Endodermal cell (in vitro differentiated cells): ENCODE results near the gene NFIC. TPM values are rescaled to one million over a fixed set of nuclear protein-coding genes. Genes with fewer than 3 reads are reported as not detected.
A peak's percentile ranks its signal among the peaks of the same experiment; 100 is the strongest.

Experiments
- DNase-seq: peaks from one replicate; pipeline ENCODE4 v3.0.0-alpha.2; 2017
- H3K27ac ChIP-seq: 2 replicates; pipeline ENCODE4 v1.5.1; 2013; ENCODE audit warnings: mild to moderate bottlenecking, low read depth, low read length, moderate library complexity
- H3K27me3 ChIP-seq: 2 replicates; pipeline ENCODE4 v1.6.1; 2013; ENCODE audit warnings: mild to moderate bottlenecking, low read length, moderate library complexity; ENCODE audit not compliant: insufficient read depth, control insufficient read depth, poor library complexity, severe bottlenecking
- H3K36me3 ChIP-seq: 2 replicates; pipeline ENCODE4 v1.7.0; 2013; ENCODE audit warnings: mild to moderate bottlenecking, low read length, moderate library complexity; ENCODE audit not compliant: control insufficient read depth, insufficient read depth
- H3K4me1 ChIP-seq: one replicate; pipeline ENCODE4 v1.7.0; 2013; ENCODE audit warnings: low read length; ENCODE audit not compliant: control insufficient read depth, insufficient read depth
- H3K4me3 ChIP-seq: 2 replicates; pipeline ENCODE4 v1.5.1; 2013; ENCODE audit warnings: mild to moderate bottlenecking, low read length, moderate library complexity
- H3K9ac ChIP-seq: 2 replicates; pipeline ENCODE4 v1.6.1; 2013; ENCODE audit warnings: mild to moderate bottlenecking, low read length, moderate library complexity; ENCODE audit not compliant: poor library complexity, severe bottlenecking; ENCODE audit errors: extremely low read depth
- H3K9me3 ChIP-seq: 2 replicates; pipeline ENCODE4 v1.6.1; 2013; ENCODE audit warnings: mild to moderate bottlenecking, low read length, moderate library complexity; ENCODE audit not compliant: control insufficient read depth
- H3K27ac Mint-ChIP-seq: 2 replicates; pipeline ENCODE4 v1.8.0; 2020; ENCODE audit warnings: mixed read lengths
- H3K27me3 Mint-ChIP-seq: 2 replicates; pipeline ENCODE4 v1.8.0; 2021; ENCODE audit warnings: mild to moderate bottlenecking, mixed read lengths; ENCODE audit not compliant: insufficient read depth
- H3K36me3 Mint-ChIP-seq: 2 replicates; pipeline ENCODE4 v1.8.0; 2020; ENCODE audit warnings: low read depth, mixed read lengths
- H3K4me1 Mint-ChIP-seq: 2 replicates; pipeline ENCODE4 v1.8.0; 2020; ENCODE audit warnings: mixed read lengths
- H3K4me3 Mint-ChIP-seq: 2 replicates; pipeline ENCODE4 v1.8.0; 2020; ENCODE audit warnings: mild to moderate bottlenecking, moderate library complexity, mixed read lengths
- H3K9me3 Mint-ChIP-seq: 2 replicates; pipeline ENCODE4 v1.8.0; 2020; ENCODE audit warnings: mild to moderate bottlenecking, mixed read lengths
- WGBS, 2 experiments: methylation state at CpG; one replicate each; pipeline versions ENCODE4 v1.1.5 to v1.1.7; 2013; ENCODE audit warnings: missing lambda C conversion rate in 2 of 2, mixed read lengths in 1 of 2; ENCODE audit not compliant: insufficient coverage in 1 of 2, insufficient read length in 1 of 2; 5-methylcytosine and 5-hydroxymethylcytosine counted together
- total RNA-seq, 2 donors: library from RNA; stranded (reverse); fragmentation: NEBNext Ultra II Directional in 1 of 2; extraction: Animal tissue kit (Norgen Biotek cat#: 25700) in 1 of 2; gene quantifications; 2 replicates in 1 of 2; 3 replicates in 1 of 2; pipeline ENCODE4 v1.2.1, GENCODE V29; 2021
- TF ChIP-seq, protein P1 (sequence below): fragments of 200-600 bp; sonication (generic); conservative IDR thresholded peaks from 2 replicates; pipeline ENCODE4 v1.5.0; 2021; ENCODE audit warnings: antibody characterized with exemption, mild to moderate bottlenecking

Gene NFIC
- total RNA-seq, 2 donors from 2014 or later, result 5.2 to 6.6 TPM

DNA sequence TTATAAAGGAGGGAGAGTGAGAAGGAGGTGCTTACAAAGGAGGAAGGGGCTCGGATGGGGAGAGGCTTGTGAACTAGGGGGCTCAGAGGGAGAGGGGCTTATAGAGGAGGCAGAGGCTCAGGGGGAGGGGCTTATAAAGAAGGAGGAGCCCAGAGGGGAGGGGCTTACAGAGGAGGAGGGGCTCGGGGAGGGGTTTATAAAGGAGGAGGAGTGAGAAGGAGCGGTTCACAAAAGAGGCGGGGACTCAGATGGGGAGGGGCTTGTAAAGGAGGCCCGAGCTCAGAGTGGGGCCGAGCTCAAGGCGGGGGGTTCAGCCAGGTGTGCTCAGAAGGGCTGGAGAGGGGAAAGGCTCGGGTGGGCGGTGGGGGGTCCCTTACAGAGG lies 113.4 kb downstream of the NFIC start:
- Histone ChIP-seq H3K4me1 (no peaks in the 10 kb centered on the region), H3K4me3 (no peak overlapping the region), H3K36me3 (no peaks in the 10 kb centered on the region), H3K27me3 (peaks cover 11% of the 10 kb centered on the region), H3K9ac (no peak overlapping the region), H3K9me3 (no peaks in the 10 kb centered on the region), H3K27ac (no peak overlapping the region)
- WGBS, 2 experiments, result 85 to 87% methylated on average over 3 to 9 of the region's 9 CpGs
- H3K4me1 Mint-ChIP-seq, result peaks cover 11% of the 10 kb centered on the region
- no peak overlapping the region for H3K4me3 Mint-ChIP-seq
- H3K36me3 Mint-ChIP-seq, result no peaks in the 10 kb centered on the region
- H3K27me3 Mint-ChIP-seq, result peaks cover 3% of the 10 kb centered on the region
- no peaks in the 10 kb centered on the region for H3K9me3 Mint-ChIP-seq
- H3K27ac Mint-ChIP-seq, result no peak overlapping the region
- peak; percentile 76 for DNase-seq
- TF ChIP-seq, protein P1, sequence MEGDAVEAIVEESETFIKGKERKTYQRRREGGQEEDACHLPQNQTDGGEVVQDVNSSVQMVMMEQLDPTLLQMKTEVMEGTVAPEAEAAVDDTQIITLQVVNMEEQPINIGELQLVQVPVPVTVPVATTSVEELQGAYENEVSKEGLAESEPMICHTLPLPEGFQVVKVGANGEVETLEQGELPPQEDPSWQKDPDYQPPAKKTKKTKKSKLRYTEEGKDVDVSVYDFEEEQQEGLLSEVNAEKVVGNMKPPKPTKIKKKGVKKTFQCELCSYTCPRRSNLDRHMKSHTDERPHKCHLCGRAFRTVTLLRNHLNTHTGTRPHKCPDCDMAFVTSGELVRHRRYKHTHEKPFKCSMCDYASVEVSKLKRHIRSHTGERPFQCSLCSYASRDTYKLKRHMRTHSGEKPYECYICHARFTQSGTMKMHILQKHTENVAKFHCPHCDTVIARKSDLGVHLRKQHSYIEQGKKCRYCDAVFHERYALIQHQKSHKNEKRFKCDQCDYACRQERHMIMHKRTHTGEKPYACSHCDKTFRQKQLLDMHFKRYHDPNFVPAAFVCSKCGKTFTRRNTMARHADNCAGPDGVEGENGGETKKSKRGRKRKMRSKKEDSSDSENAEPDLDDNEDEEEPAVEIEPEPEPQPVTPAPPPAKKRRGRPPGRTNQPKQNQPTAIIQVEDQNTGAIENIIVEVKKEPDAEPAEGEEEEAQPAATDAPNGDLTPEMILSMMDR, result no peak

DNA sequence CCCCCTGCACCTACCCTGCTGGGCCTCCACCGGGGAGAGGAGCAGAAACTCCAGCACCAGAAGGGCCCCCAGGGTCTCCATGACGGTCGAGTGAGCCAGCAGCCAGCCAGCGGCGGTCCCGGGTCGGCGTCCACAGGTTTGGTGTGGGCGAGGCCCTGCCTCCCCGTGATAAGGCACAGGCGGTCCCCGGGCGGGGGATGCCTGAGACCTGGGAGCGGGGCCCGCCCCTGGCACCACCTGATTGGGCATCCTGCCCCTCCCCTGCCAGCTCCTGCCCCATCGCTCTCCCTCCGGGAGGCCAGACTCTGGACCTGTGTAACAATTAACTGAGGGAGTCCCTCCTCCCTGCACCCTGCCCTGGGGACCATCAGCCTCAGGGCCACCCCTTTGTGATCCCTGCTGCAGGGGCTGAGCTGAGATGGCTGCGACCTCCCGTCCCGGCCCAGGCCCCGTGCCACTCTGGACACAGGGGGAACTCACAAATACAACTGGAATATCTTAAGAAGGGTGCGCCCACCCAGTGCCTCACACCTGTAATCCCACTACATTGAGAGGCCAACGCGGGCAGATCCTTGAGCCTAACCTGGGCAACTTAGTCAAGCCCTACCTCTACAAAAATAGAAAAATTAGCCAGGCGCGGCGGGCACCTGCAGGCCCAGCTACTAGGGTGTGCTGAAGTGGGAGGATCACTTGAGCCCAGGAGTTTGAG lies 114.2 kb downstream of the NFIC start, which contains the start of gene SMIM24:
TSS of gene SMIM24 (minus strand) at position 143 of the 709 bp plus-strand sequence. CDS start at position 81, 62 bp downstream.
- peak; percentile 59 for DNase-seq
- Histone ChIP-seq H3K9ac (no peak within 1 kb of the TSS), H3K9me3 (no peaks in the 10 kb centered on the region), H3K36me3 (no peaks in the 10 kb centered on the region), H3K4me3 (no peak within 1 kb of the TSS), H3K27me3 (peaks cover 5% of the 10 kb centered on the region), H3K4me1 (no peaks in the 10 kb centered on the region), H3K27ac (no peak within 1 kb of the TSS)
- TF ChIP-seq, protein P1, result no peak
- WGBS, 2 experiments, result 85 to 96% methylated on average over 8 to 27 of the region's 27 CpGs
- H3K27ac Mint-ChIP-seq, result no peak within 1 kb of the TSS
- no peak within 1 kb of the TSS for H3K4me3 Mint-ChIP-seq
- H3K27me3 Mint-ChIP-seq, result peaks cover 3% of the 10 kb centered on the region
- no peaks in the 10 kb centered on the region for H3K36me3 Mint-ChIP-seq
- H3K9me3 Mint-ChIP-seq, result no peaks in the 10 kb centered on the region
- peaks cover 11% of the 10 kb centered on the region for H3K4me1 Mint-ChIP-seq

DNA sequence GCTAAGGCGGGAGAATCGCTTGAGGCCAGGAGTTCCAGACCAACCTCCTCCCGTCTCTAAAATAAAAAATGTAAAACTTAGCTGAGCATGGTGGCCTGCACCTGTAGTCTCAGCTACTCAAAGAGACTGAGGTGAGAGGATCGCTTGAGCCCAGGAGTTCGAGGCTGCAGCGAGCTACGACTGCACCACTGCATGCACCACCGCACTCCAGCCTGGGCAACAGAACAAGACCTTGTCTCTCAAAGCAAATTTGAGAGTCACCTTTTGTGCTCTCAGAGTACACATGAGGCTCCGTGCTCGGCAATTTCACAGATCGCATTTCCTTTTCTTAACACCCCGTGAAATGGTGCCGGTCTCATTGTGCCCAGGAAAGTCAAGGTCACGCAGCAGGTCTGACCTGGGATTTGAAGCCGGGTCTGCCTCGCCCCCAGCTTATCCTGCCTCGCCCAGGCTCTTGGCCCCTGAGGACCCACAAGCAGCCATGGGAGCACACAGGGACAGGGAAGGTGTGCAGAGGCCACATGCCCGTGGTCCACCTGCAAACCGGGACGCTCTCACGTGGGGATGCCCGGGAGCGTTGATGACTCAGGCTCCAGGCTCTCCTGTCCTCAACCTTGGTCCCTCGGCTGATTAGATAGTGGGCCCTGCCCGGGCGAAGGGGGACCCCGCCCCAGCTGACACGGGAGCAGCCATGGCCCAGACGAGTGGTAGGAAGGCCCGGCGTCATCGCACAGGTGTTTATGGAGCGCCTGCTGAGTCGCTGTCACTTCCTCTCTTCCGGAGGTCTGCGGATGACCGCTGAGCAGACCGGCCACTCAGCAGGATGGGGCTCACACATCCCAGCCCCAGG lies 115.1 kb downstream of the NFIC start:
- no peak overlapping the region for H3K9ac ChIP-seq
- DNase-seq, result peak; percentile 86
- no peak overlapping the region for H3K4me3 ChIP-seq
- Mint-ChIP-seq H3K9me3 (no peaks in the 10 kb centered on the region), H3K4me1 (peaks cover 11% of the 10 kb centered on the region), H3K27ac (no peak overlapping the region), H3K4me3 (no peak overlapping the region), H3K36me3 (no peaks in the 10 kb centered on the region), H3K27me3 (peaks cover 3% of the 10 kb centered on the region)
- H3K27ac ChIP-seq, result no peak overlapping the region
- H3K9me3 ChIP-seq, result no peaks in the 10 kb centered on the region
- H3K36me3 ChIP-seq, result no peaks in the 10 kb centered on the region
- no peaks in the 10 kb centered on the region for H3K4me1 ChIP-seq
- TF ChIP-seq, protein P1, result no peak
- WGBS, 2 experiments, result 70 to 72% methylated on average over 32 to 38 of the region's 38 CpGs
- no peaks in the 10 kb centered on the region for H3K27me3 ChIP-seq
